Measurements from ENCODE around the gene MCM9. TPM values are rescaled to one million over a fixed set of nuclear protein-coding genes. Genes with fewer than 3 reads are reported as not detected.
"Not testable (repeated sequence)": the region's sequence is repeated elsewhere in the genome, so short reads cannot be mapped to it uniquely, and the experiment has no call there.

Gene MCM9
- total RNA-seq, 2 donors from 2014 or later, result 17.8 to 21.2 TPM

DNA sequence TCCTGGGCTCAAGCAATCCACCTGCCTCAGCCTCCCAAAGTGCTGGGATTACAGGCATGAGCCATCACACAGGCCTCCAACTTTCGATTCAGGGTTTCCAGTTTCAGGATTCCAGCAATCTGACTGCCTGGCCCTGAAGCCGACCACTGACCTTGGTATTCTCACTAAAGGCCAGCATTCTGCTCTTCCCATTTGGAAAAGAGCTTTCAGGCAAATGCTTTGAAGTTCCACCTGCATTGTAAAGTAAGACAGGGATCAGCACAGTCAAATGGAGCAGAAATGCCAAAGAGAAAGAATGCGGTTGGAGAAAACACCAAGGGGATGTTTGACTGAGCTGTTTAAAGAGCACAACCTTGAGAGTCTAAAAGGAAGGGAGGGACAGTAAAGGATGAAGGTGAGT is 166.5 kb downstream of the MCM9 start:
- TF ChIP-seq, protein P1, sequence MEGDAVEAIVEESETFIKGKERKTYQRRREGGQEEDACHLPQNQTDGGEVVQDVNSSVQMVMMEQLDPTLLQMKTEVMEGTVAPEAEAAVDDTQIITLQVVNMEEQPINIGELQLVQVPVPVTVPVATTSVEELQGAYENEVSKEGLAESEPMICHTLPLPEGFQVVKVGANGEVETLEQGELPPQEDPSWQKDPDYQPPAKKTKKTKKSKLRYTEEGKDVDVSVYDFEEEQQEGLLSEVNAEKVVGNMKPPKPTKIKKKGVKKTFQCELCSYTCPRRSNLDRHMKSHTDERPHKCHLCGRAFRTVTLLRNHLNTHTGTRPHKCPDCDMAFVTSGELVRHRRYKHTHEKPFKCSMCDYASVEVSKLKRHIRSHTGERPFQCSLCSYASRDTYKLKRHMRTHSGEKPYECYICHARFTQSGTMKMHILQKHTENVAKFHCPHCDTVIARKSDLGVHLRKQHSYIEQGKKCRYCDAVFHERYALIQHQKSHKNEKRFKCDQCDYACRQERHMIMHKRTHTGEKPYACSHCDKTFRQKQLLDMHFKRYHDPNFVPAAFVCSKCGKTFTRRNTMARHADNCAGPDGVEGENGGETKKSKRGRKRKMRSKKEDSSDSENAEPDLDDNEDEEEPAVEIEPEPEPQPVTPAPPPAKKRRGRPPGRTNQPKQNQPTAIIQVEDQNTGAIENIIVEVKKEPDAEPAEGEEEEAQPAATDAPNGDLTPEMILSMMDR (conservative IDR thresholded peaks at IDR 0.05), result no peak
- WGBS, 2 experiments (ENCODE audit: insufficient coverage in 1 of 2, insufficient read length in 1 of 2), result 81 to 90% methylated on average over 3 of the region's 3 CpGs
- no peak overlapping the region for H3K27ac Mint-ChIP-seq

DNA sequence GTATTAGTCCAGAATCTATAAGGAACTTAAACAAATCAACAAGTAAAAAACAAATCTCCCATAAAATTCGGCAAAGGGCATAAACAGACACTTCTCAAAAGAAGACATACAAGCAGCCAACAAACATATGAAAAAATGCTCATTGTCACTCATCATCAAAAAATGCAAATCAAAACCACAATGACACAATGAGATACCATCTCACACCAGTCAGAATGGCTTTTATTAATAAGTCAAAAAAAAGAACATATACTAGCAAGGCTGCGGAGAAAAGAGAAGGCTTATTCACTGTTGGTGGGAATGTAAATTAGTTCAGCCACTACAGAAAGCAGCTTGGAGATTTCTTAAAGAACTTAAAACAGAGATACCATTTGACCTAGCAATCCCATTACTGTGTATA is 169.6 kb downstream of the MCM9 start:
- H3K9ac ChIP-seq (ENCODE audit: extremely low read depth, low read length, poor library complexity, severe bottlenecking); H3K27ac ChIP-seq (ENCODE audit: low read depth, low read length); H3K36me3 Mint-ChIP-seq (ENCODE audit: low read depth); H3K9me3 Mint-ChIP-seq; H3K27ac Mint-ChIP-seq; H3K36me3 ChIP-seq (ENCODE audit: control insufficient read depth, insufficient read depth, low read length); H3K4me3 ChIP-seq (ENCODE audit: low read length); H3K9me3 ChIP-seq (ENCODE audit: control insufficient read depth, low read length); H3K4me3 Mint-ChIP-seq; H3K27me3 ChIP-seq (ENCODE audit: control insufficient read depth, insufficient read depth, low read length, poor library complexity, severe bottlenecking); H3K27me3 Mint-ChIP-seq (ENCODE audit: insufficient read depth); DNase-seq; H3K4me1 ChIP-seq (ENCODE audit: control insufficient read depth, insufficient read depth, low read length): not testable (repeated sequence)
- peaks cover 29% of the 10 kb centered on the region for H3K4me1 Mint-ChIP-seq
- WGBS, 2 experiments (ENCODE audit: insufficient coverage in 1 of 2, insufficient read length in 1 of 2), result 97 to 100% methylated on average over 1 to 2 of the region's 2 CpGs

More for the DNA sequence above, 166.5 kb downstream of the MCM9 start:
- no peaks in the 10 kb centered on the region for H3K9me3 Mint-ChIP-seq
- H3K4me3 ChIP-seq (ENCODE audit: low read length), result no peak overlapping the region
- no peak overlapping the region for H3K4me3 Mint-ChIP-seq
- H3K27ac ChIP-seq (ENCODE audit: low read depth, low read length), result no peak overlapping the region
- DNase-seq, result no peak
- H3K9me3 ChIP-seq (ENCODE audit: control insufficient read depth, low read length), result no peaks in the 10 kb centered on the region
- peaks cover 6% of the 10 kb centered on the region for H3K4me1 ChIP-seq (ENCODE audit: control insufficient read depth, insufficient read depth, low read length)
- H3K27me3 Mint-ChIP-seq (ENCODE audit: insufficient read depth), result no peaks in the 10 kb centered on the region
- H3K9ac ChIP-seq (ENCODE audit: extremely low read depth, low read length, poor library complexity, severe bottlenecking), result no peak overlapping the region
- H3K4me1 Mint-ChIP-seq, result peaks cover 29% of the 10 kb centered on the region
- H3K27me3 ChIP-seq (ENCODE audit: control insufficient read depth, insufficient read depth, low read length, poor library complexity, severe bottlenecking), result no peaks in the 10 kb centered on the region
- no peaks in the 10 kb centered on the region for H3K36me3 Mint-ChIP-seq (ENCODE audit: low read depth)
- no peaks in the 10 kb centered on the region for H3K36me3 ChIP-seq (ENCODE audit: control insufficient read depth, insufficient read depth, low read length)

DNA sequence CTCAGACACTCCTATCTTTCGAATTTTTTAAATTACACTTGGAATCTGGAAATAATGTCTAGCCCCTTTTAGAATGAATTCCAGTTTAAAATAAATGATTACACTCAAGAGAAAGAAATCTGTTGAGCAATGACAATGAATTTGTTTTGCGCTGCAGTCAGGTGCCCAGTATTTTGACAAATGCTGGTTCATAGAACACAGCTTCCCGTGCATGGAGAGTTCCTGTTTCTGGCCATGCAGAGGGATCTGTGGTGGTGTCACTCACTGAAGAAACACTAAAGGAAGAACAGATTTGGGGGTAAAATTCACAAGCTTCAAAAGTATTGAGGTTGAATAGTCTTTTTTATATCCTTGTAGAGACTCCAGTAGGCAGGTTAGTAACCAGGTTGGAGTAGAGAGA is 170.2 kb downstream of the MCM9 start:
- Histone ChIP-seq H3K4me1 (ENCODE audit: control insufficient read depth, insufficient read depth, low read length) (peaks cover 6% of the 10 kb centered on the region), H3K27me3 (ENCODE audit: control insufficient read depth, insufficient read depth, low read length, poor library complexity, severe bottlenecking) (no peaks in the 10 kb centered on the region), H3K9me3 (ENCODE audit: control insufficient read depth, low read length) (no peaks in the 10 kb centered on the region), H3K9ac (ENCODE audit: extremely low read depth, low read length, poor library complexity, severe bottlenecking) (no peak overlapping the region), H3K36me3 (ENCODE audit: control insufficient read depth, insufficient read depth, low read length) (no peaks in the 10 kb centered on the region), H3K27ac (ENCODE audit: low read depth, low read length) (no peak overlapping the region), H3K4me3 (ENCODE audit: low read length) (no peak overlapping the region)
- TF ChIP-seq, protein P1 (conservative IDR thresholded peaks at IDR 0.05), result no peak
- 66 to 100% methylated on average over 2 to 3 of the region's 3 CpGs for WGBS, 2 experiments (ENCODE audit: insufficient coverage in 1 of 2, insufficient read length in 1 of 2)
- no peak overlapping the region for H3K4me3 Mint-ChIP-seq
- peaks cover 29% of the 10 kb centered on the region for H3K4me1 Mint-ChIP-seq
- H3K27ac Mint-ChIP-seq, result no peak overlapping the region
- no peaks in the 10 kb centered on the region for H3K9me3 Mint-ChIP-seq
- no peaks in the 10 kb centered on the region for H3K36me3 Mint-ChIP-seq (ENCODE audit: low read depth)
- DNase-seq, result no peak
- H3K27me3 Mint-ChIP-seq (ENCODE audit: insufficient read depth), result no peaks in the 10 kb centered on the region

Other genes starting within 250 kb of the MCM9 start
- gene ASF1A, start 41.0 kb downstream of the MCM9 start, total RNA-seq, result 10 to 100 TPM; 44.5 to 54.9 TPM
- 100 to 1,000 TPM; 205 to 216 TPM for gene FAM184A, start 143.5 kb upstream of the MCM9 start, total RNA-seq